Renal pelvis (tissue), 4 donors: ENCODE results near the gene TBX10. TPM values are rescaled to one million over a fixed set of nuclear protein-coding genes. Genes with fewer than 3 reads are reported as not detected.
"Not testable (repeated sequence)": the region's sequence is repeated elsewhere in the genome, so short reads cannot be mapped to it uniquely, and the experiment has no call there.

Experiments
- DNase-seq: peaks from one replicate; pipeline ENCODE4 v3.0.0-alpha.2; 2013
- polyA plus RNA-seq, 3 donors: library from polyadenylated mRNA; unstranded; fragments of 120-200 nt; gene quantifications; one replicate each; pipeline ENCODE4 v1.2.1, GENCODE V29; 2013; ENCODE audit not compliant: insufficient read length in 3 of 3

TBX10 gene
- polyA plus RNA-seq, 3 donors: 0.15 TPM; not detected in 2

DNA sequence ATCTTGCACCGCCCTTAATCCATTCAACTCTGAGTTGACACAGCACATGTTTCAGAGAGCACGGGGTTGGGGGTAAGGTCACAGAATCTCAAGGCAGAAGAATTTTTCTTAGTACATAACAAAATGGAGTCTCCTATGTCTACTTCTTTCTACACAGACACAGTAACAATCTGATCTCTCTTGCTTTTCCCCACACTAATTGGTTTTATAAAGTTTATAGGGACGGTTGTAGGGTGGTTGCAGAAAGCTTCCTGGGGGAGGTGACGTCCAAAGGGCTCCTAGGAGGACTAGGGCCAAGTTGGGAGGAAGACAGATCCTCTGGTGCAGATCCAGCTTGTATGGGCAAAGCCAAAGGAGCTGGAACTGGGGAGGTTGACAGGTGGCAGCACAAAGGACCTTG lies 35.4 kb downstream of the TBX10 start:
- DNase-seq: not testable (repeated sequence)

DNA sequence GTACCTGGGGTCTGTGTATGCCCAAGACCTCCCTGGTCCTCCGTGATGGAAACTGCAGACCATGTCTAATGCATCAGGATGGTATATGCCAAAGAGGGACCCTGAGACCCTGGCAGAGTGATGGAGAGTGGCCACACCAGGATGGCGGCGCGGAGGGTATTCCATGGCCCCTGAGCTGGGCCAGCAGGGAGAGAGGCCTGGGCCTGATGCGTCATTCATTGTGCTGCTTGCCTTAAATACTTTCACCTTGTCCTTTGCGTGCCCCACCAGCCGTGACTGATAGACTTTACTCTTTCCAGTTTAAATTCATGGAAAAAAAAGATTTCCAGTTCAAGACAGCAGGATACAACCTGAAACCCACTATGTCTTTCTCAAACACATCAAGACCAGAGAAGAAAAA lies 38.5 kb downstream of the TBX10 start:
- no peak for DNase-seq

DNA sequence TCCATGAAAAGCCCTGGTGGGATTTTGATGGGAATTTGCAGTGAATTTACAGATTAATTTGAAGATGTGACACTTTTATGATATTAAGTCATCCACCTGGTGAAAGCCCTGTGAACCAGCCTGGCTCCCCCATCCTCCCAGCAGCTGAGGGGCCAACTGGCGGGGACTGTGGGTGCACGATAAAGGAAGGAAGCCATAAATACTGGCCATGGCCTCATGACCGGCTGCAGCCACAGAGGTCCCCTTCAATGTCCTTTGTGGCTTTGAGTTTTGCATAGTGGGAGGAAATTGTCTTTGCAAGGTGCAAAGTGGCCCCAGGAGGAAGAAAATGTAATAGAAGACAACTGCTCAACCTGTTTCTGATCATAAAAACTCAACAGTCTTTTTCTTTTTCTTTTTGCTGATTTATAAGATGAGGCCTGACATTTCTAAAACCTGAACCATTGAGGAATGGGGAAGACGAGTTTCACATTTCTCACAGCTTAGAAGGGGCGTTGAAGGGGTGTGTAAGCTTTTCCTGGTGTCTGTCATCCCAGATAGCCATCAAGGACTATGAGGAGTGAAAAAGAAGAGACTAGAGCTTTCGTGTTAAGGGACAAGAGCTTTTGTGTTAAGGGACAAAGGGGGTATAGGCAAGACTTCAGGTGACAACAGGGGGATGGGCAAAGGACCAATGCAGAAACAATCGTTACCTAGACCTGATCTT lies 39.1 kb downstream of the TBX10 start:
- no peak for DNase-seq

DNA sequence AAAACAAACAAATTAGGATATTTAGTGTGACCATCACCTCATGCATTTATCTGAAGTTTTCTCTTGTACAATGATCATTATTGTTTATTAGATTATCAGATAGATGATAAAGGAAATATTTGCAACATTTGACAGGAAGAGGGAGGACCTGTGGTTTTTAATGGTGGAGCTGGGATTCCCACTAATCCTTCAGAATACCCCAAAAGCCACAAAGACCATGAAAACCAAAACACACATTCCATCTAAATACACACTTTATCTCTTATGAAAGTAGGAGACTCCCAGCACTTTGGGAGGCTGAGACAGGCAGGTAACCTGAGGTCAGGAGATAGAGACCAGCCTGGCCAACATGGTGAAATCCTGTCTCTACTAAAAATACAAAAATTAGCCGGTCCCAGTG lies 40.4 kb downstream of the TBX10 start:
- no peak for DNase-seq

DNA sequence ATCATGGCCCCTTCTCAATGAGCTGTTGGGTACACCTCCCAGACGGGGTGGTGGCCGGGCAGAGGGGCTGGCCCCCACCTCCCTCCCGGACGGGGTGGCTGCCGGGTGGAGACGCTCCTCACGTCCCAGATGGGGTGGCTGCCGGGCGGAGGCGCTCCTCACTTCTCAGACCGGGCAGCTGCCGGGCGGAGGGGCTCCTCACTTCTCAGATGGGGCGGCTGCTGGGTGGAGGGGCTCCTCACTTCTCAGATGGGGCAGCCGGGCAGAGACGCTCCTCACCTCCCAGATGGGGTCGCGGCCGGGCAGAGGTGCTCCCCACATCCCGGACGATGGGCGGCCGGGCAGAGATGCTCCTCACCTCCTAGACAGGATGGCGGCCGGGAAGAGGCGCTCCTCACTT lies 41.6 kb downstream of the TBX10 start:
- DNase-seq: not testable (repeated sequence)

DNA sequence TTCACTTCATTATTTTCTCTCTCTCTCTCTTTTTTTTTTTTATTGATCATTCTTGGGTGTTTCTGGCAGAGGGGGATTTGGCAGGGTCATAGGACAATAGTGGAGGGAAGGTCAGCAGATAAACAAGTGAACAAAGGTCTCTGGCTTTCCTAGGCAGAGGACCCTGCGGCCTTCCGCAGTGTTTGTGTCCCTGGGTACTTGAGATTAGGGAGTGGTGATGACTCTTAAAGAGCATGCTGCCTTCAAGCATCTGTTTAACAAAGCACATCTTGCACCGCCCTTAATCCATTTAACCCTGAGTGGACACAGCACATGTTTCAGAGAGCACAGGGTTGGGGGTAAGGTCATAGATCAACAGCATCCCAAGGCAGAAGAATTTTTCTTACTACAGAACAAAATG lies 42.1 kb downstream of the TBX10 start:
- DNase-seq: not testable (repeated sequence)

DNA sequence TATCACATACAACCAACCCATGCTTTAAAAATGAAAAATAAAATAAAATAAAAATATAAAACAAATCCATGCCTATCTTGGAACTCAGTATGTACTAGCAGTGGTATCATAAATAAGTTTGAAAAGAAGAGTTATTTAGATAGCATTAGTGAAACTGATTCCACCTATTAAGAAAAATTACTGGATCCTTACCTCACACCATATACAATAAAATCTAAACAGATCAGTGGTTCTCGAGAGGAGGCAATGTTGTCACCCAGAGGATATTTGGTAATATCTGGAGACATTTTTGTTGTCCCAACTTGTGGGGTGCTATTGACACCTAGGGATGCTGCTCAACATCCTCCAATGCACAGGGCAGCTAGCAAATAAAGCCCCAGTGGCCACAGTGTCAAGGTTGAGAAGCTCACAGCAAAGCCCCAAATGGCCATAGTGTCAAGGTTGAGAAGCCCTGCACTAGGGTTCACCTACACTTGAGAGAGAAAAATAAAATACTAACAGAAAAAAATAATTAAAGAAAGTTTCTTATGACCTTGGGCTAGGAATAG lies 42.7 kb downstream of the TBX10 start:
- DNase-seq: no peak

DNA sequence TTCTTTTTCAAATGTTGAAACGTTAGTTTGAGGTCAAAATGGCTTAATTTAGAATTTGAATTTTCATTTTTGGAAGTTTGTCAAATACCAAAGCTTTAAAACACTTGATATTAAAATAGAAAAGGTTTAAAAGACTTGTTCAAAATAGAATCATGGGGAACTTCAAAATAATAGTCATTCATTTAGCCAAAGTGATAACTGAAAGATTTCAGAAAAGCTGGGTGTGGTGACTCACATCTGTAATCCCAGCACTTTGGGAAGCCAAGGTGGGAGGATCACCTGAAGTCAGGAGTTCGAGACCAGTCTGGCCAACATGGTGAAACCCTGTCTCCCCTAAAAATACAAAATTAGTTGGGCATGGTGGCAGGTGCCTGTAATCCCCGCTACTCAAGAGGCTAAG lies 45.1 kb downstream of the TBX10 start:
- DNase-seq: no peak

DNA sequence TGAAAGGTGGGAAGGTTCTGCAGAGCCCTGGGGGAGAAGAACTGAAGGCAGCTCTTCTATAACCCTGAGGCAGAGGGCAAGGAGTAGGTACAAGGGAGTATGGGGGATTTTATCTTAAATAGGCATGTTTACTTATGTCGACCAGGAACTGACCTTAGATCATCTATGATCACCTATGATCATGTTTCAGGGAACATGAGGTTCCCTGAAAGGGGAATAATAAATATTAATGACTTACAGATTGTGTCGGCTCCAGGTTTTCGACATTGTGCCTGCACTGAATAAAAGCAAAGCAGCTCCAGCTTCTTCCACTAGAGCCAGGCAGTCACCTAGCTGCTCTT lies 46.0 kb downstream of the TBX10 start:
- DNase-seq: no peak

DNA sequence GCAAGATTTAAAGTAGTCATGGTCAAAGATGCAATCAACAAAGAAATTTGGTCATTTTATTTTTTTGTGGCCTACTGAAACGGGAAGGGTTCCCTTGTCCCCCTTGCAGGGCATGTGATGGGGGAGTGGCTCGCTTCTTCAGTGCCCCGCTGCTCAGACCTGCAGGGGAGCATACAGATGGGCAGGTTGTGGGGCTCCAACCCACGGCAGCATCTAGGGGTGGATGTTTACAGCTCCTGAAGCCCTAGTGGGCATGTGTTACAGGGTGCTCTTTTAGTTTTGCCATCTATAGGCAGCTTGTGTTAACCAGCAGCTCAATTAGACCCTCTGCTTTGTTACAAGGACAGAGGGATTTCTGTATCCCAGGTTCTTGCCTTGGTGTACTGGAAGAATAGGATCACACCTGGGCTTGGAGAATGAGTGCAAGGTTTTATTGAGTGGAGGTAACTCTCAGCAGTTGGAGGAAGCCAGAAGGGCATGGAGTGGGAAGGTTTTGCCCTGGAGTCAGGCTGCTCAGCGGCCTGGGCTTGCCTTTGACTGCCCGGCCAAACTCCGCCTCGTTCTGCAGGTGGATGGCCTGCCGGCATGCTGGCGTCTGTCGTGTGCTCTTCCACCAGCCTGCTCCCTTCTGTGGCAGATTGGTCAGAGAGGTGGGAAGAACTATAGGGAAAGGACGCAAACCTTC lies 46.5 kb downstream of the TBX10 start:
- DNase-seq: no peak

DNA sequence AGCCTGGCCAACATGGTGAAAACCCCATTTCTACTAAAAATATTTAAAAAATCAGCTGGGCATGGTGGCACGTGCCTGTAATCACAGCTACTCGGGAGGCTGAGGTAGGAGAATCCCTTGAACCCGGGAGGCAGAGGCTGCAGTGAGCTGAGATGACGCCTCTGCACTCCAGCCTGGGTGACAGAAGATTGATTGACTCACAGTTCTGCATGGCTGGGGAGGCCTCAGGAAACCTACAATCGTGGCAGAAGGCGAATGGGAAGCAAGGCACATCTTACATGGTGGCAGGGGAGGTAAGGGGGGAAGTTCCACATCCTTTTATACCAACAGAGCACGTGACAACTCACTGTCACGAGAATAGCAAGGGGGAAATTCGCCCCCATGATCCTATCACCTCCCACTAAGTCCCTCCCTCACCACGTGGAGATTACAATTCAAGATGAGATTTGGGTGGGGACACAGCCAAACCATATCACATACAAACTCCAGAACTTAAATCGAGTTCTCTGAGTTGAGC lies 50.6 kb downstream of the TBX10 start:
- DNase-seq: not testable (repeated sequence)

DNA sequence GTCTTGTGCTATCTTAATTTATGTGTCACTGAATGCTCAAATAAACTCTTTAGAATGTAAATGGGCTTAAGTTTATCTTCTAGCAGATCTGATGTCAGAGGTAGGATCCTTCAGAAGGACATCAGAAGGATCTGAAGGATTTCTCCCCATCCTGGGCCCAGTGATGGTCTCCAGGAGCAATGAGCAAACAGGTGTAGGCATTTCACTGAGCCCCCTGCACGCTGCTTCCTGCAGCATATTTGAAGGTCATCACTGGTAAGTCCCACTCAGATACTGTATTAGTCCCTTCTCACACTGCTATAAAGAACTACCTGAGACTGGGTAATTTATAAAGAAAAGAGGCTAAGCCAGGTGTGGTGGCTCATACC lies 51.4 kb downstream of the TBX10 start:
- no peak for DNase-seq

DNA sequence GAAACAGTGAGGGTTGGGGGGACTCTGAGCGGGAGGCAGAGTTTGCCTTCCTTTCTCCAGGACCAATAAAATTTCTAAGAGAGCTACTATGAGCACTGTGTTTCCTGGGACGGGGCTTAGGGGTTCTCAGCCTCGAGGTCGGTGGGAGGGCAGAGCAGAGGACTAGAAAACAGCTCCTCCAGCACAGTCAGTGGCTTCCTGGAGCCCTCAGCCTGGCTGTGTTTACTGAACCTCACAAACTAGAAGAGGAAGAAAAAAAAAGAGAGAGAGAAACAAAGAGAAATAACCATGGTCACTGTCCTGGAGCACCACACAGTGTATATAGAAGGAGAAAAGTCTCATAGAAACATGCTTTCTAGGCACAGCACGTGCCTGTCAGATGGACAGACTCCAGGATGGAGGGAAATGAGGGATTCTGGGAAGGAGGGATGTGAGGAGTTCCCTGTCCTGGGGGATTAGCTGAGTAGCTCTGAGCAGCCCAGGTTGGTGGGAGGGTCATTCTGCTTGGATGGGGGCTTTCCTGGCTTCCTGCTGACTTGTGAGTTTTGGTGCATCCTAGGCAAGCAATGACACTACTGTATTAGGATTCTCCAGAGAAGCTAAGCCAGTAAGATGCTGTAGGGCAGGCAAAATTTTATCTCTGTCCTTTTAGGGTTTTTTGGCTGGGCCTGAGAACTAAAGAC lies 52.9 kb downstream of the TBX10 start:
- DNase-seq: no peak

DNA sequence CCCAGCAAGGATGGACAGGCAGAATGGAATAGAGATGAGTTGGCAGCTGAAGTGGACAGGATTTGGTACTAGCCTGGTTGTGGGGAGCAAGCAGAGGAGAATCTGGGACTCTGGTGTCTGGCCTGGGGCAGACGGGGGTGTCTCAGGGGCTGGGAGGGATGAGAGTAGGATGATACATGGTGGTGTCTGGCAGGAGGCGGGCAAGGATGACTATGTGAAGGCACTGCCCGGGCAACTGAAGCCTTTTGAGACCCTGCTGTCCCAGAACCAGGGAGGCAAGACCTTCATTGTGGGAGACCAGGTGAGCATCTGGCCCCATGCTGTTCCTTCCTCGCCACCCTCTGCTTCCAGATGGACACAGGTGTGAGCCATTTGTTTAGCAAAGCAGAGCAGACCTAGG lies 53.7 kb downstream of the TBX10 start:
- no peak for DNase-seq

DNA sequence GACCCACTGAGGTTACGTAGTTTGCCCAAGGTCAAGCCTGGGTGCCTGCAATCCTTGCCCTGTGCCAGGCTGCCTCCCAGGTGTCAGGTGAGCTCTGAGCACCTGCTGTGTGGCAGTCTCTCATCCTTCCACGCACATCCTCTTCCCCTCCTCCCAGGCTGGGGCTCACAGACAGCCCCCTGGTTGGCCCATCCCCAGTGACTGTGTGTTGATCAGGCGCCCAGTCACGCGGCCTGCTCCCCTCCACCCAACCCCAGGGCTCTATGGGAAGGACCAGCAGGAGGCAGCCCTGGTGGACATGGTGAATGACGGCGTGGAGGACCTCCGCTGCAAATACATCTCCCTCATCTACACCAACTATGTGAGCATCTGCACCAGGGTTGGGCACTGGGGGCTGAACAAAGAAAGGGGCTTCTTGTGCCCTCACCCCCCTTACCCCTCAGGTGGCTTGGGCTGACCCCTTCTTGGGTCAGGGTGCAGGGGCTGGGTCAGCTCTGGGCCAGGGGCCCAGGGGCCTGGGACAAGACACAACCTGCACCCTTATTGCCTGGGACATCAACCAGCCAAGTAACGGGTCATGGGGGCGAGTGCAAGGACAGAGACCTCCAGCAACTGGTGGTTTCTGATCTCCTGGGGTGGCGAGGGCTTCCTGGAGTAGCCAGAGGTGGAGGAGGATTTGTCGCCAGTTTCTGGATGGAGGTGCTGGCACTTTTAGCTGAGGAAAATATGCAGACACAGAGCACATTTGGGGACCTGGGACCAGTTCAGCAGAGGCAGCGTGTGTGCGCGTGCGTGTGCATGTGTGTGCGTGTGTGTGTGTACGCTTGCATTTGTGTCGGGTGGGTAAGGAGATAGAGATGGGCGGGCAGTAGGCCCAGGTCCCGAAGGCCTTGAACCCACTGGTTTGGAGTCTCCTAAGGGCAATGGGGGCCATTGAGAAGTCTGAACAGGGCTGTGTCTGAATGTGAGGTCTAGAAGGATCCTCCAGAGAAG lies 54.4 kb downstream of the TBX10 start:
- no peak for DNase-seq

DNA sequence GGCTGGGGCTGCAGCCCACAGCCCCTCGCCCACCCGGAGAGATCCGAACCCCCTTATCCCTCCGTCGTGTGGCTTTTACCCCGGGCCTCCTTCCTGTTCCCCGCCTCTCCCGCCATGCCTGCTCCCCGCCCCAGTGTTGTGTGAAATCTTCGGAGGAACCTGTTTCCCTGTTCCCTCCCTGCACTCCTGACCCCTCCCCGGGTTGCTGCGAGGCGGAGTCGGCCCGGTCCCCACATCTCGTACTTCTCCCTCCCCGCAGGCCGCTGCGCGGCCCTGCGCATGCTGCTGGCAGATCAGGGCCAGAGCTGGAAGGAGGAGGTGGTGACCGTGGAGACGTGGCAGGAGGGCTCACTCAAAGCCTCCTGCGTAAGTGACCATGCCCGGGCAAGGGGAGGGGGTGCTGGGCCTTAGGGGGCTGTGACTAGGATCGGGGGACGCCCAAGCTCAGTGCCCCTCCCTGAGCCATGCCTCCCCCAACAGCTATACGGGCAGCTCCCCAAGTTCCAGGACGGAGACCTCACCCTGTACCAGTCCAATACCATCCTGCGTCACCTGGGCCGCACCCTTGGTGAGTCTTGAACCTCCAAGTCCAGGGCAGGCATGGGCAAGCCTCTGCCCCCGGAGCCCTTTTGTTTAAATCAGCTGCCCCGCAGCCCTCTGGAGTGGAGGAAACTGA lies 55.2 kb downstream of the TBX10 start:
- DNase-seq: peak; percentile 62

DNA sequence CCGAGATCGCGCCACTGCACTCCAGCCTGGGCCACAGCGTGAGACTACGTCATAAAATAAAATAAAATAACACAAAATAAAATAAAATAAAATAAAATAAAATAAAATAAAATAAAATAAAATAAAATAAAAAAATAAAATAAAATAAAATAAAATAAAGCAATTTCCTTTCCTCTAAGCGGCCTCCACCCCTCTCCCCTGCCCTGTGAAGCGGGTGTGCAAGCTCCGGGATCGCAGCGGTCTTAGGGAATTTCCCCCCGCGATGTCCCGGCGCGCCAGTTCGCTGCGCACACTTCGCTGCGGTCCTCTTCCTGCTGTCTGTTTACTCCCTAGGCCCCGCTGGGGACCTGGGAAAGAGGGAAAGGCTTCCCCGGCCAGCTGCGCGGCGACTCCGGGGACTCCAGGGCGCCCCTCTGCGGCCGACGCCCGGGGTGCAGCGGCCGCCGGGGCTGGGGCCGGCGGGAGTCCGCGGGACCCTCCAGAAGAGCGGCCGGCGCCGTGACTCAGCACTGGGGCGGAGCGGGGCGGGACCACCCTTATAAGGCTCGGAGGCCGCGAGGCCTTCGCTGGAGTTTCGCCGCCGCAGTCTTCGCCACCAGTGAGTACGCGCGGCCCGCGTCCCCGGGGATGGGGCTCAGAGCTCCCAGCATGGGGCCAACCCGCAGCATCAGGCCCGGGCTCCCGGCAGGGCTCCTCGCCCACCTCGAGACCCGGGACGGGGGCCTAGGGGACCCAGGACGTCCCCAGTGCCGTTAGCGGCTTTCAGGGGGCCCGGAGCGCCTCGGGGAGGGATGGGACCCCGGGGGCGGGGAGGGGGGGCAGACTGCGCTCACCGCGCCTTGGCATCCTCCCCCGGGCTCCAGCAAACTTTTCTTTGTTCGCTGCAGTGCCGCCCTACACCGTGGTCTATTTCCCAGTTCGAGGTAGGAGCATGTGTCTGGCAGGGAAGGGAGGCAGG lies 56.0 kb downstream of the TBX10 start, which contains the start of gene GSTP1:
GSTP1 (plus strand) TSS at position 566 of the 958 bp plus-strand sequence; CDS start at position 598, 32 bp downstream.
- DNase-seq: peak; percentile 95

DNA sequence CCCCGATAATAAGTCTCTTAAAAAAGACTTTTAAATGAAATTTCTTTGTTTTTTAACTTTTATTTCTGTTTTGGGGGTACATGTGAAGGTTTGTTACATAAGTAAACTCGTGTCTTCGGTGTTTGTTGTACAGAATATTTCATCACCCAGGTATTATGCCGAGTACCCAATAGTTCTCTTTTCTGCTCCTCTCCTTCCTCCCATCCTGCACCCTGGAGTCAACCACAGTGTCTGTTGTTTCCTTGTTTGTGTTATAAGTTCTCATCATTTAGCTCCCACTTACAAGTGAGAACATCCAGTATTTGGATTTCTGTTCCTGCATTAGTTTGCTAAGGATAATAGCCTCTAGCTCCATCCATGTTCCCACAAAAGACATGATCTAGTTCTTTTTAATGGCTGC lies 57.6 kb downstream of the TBX10 start:
- no peak for DNase-seq

DNA sequence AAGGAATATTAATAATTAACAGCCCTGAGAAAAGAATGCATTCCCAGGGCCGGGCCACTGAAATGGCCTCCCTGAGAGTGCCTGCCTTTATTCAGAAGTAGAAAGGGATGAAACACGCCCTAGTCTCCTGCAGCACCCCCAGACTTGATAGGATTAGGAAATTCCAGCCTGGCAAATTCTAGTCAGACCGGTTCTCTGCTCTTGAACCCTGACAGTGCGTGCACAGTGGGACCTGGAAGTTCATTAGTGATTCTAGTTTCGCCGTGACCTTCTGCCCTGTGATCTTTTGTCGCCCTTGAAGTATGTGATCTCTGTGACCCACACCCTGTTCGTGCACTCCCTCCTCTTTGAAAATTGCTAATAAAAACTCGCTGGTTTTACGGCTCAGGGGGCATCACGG lies 58.1 kb downstream of the TBX10 start:
- no peak for DNase-seq
